ENCODE results near the gene ARHGAP31.

- TF ChIP-seq, protein P1, sequence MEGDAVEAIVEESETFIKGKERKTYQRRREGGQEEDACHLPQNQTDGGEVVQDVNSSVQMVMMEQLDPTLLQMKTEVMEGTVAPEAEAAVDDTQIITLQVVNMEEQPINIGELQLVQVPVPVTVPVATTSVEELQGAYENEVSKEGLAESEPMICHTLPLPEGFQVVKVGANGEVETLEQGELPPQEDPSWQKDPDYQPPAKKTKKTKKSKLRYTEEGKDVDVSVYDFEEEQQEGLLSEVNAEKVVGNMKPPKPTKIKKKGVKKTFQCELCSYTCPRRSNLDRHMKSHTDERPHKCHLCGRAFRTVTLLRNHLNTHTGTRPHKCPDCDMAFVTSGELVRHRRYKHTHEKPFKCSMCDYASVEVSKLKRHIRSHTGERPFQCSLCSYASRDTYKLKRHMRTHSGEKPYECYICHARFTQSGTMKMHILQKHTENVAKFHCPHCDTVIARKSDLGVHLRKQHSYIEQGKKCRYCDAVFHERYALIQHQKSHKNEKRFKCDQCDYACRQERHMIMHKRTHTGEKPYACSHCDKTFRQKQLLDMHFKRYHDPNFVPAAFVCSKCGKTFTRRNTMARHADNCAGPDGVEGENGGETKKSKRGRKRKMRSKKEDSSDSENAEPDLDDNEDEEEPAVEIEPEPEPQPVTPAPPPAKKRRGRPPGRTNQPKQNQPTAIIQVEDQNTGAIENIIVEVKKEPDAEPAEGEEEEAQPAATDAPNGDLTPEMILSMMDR (conservative IDR thresholded peaks at IDR 0.05; ENCODE audit: low read depth, low read length) = no peak
- TF ChIP-seq EZH2 (IDR thresholded peaks at IDR 0.05; ENCODE audit: borderline replicate concordance, low read depth, low read length, poor library complexity, severe bottlenecking) = no peak
These were observed 72.8 kb downstream of the ARHGAP31 start for GRCh38 chr3:119367000-119367399.
